Stimulated activated CD4-positive, alpha-beta T cell treated with anti-CD3 and anti-CD28 coated beads, Interleukin-15, amount 100 ng/mL, for 1 hour (primary cell): ENCODE measurements around the gene ICAM1.
A peak's percentile ranks its signal among the peaks of the same experiment; 100 is the strongest.

Experiments
- DNase-seq, 2 donors: peaks; one replicate each; pipeline ENCODE4 v3.0.0-alpha.2; 2020; ENCODE audit warnings: low read depth in 1 of 2, low spot score in 1 of 2

The ICAM1 gene

DNA sequence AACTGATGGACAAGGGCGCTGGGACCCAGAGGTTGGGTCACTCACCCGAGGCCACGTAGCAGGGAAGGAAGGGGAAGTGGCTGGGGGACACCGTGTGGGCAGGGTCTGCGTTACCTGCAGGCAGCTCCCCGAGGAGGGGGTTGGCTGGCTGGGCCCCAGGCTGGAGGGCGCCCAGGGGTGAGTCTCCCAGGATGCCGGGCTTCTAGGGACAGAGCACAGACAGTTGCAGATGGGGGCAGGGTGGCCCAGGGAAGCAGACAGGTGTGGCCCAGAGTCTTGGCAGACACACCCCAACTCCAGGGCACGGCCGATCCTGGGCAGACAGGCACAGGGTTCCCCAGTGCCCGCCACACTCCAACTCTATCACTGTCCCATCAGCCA is 50.5 kb downstream of the ICAM1 start:
- no peak for DNase-seq

DNA sequence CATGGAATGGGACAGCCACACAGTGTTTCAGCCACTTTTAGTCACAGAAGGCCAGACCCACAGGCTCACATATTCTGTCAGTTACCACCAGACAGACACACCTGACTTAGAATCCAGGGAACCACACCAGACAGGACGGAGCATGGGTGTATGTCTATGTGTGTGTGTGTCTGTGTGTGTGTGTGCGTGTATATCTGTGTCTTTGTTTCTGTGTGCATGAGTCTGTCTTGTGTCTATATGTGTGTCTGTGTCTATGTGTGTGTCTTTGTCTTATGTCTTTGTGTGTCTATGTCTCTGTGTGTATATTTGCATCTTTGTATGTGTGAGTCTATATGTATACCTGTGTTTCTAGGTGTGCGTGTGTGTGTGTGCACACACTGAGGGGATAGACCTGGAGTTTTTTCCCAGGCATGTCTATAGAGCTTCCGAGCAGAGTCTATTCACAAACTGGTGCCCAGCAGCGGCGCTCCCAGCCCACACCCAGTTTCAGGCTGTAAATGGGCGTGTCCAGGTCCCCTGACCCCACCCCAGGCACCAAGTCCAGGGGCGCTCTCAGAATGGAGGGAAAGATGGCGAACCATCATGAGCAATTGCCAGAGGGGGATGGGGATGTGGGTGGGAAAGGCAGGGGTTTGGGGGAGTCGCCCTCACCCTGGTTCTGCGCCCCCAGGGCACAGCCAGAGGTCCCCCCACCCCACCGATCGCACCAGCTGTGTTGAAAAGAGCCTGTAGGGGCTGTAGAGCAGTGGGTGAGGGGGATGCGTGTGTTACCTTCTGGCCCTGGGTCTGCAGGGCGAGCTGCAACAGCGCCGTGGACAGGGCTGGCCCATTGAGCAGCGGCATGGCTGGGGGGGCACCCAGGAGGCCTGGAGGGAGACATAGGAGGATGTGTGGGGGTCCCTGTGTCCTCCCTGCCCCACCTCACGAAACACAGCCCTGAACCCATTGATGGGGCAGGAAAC is 51.2 kb downstream of the ICAM1 start:
- no peak for DNase-seq

DNA sequence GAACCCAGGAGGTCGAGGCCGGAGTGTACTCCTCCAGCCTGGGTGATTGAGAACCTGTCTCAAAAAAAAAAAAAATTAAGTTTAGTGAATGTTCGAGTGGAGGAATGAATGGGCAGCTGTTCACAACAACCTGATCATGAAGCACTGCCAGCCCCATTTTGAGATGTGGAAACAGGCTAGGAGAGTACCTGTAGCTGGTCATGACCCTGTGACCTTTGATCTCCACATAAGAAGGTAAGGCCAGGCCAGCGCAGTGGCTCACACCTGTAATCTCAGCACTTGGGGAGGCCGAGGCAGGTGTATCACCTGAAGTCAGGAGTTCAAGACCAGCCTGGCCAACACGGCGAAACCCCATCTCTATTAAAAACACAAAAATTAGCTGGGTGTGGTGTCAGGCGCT is 54.8 kb downstream of the ICAM1 start:
- DNase-seq: no peak

- no peak for DNase-seq
These were observed 56.9 kb downstream of the ICAM1 start for GRCh38 chr19:10327793-10328192.

DNA sequence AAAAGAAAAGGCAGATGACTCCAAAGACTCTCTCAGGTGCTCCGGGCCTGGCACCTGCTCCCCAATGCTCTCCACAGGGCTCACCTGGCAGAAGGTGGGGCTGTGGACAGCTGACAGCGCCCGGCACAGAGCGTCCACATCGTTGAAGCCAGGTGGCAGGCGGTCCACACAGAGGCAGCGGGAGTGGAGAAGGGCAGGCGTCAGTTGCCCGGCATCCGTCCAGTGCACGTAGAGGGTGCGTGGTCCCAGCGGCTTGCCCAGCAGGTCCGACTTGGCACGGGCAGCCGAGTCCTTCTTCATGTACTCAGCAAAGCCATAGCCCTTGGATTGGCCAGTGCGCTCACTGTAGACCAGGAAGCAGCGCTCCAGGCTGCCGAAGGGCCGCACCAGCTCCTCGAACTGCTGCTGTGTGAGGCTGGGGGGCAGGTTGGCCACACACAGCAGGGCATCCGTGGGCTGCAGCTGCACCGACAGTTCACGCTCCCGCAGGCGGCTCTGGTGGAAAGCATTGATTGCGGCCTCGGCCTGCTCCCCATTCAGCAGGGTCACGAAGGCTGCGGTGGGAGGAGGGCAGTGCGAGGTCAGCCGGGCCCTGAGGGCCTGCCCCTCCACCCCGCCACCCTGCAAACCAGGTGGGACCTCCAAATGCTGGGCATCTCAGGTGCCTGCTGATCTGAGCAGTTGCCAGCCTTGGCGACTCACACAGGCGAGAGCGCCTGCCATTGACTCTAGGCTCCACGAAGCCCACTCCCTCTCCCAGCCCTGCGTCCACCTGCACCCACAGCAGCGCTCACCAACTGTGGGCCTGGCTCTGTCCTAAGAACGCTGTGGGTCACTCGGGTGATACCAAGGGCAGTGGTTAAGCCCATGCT is 57.9 kb downstream of the ICAM1 start:
- no peak for DNase-seq

- no peak for DNase-seq
These were observed 58.6 kb downstream of the ICAM1 start for GRCh38 chr19:10329555-10329954.

GRCh38 chr19:10332158-10332964 is 61.4 kb downstream of the ICAM1 start:
- no peak for DNase-seq

DNA sequence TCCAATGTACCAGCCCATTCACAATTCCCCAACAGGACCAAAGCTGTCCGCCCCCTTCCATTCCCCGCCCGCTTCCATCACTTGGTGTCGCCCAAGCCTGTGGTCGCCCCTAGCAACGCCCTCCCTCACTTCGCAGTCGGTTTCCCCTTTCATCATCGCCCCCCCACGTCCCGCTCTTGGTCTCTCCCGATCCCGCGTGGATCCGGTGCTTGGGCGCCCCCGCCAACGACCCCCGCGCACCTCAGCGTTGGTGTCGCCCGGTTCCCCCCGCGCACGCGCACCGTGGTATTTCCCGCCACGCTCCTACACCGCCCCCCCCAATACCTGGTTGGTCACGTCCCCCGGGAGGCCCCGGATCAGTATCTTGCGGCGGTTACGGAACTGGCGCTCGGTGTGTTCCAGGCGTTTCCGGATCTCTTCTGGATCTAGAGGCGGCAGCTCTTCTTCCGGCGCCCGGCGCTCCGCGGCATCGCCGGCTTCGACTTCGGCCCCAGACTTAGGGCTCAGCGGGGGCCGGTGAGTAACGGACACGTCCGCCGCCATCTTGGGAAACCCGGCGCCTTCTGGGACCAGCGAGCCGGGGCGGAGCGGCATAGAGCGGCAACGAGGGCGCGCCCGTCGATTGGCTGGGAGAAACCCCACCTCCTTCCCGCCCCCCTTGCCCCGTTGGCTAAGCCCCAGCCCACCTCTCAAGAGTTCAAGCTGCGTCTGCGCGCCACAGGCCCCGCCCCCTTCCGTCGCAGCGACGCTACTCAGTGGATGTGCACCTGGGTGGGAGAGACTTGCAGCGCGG is 62.2 kb downstream of the ICAM1 start, which contains the start of gene RAVER1:
TSS of gene RAVER1 (minus strand) at position 565 of the 793 bp plus-strand sequence. CDS start at position 543, 22 bp downstream.
- peak; percentile 96 to 97 for DNase-seq

DNA sequence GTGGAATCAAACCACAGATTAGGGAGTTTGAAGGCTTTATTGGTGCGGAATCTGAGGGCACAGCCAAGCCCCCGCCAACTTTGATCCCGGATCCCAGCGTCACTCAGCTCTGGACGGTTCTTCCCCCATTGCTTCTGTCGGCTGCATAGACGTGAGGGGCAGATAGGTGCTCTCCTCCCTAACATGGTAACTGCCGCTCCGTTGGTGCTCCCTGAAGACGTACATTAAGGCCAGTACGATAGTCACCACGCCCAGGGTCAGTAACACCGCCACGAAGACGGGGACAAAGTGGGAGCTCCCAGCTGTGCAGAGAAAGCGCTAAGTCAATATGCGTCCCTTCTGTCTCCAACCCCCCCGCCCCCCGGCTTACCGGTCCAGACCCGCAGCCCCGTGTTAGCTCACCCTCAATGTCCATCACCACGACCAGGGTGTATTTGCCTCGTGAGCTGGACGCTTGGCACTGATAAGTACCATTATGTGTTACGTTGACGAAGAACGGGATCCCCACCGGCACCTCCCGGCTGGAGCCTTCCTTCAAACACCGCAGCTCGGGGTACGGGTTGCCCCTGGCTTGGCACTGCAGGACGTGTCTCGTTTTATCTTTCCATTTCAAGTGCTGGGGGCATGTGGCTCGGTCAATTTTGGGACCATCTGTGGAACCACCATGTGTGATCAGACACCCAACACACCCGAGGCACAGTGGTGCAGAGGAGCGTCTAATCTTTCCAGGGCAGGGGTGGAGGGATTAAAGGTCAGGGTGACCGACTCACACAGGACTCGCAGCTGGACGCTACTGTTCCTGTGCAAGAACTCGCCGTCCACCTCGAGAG is 63.1 kb downstream of the ICAM1 start:
- no peak for DNase-seq

DNA sequence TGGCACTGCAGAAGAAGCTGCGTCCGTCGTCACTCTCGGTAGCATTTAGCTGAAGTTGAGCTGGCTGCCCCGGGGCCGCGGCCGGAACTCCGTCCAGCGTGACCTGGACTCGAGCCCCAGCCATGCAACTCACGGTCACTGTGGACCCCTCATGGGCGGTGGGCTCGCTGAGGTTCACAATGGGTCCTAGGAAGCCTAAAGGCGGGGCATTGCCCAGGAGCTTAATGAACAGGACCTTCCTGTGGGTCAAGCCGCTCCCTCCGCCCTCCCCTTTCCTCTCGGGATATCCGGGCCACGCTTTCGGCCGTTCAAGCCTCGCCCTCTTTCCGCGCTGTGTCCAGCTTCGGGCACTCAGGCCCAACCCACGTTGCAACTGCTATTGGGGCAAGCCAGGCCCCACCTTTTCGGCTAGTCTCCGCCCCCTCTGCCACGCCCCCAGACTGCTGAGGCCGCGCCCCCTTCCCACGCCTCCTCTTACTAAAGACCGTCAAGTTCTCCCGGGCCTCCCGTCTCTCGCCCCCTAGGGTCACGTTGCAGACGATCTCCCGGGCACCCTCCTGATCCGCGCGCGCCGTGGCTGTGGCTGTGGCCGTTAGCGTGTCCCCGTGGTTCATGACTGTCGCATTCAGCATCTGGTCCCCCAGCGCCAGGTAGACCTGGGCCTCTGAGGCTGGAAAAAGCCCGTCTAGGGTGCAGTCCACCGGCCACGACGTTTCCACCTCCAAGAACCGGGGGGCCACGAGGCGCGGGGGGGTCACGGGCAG is 63.9 kb downstream of the ICAM1 start:
- DNase-seq: peak in 1 of 2 donors; percentile 25

GRCh38 chr19:10335352-10335985 is 64.5 kb downstream of the ICAM1 start:
- no peak for DNase-seq
